HCT116 (cell line): ENCODE data around the gene DDRGK1. TPM values are rescaled to one million over a fixed set of nuclear protein-coding genes. Genes with fewer than 3 reads are reported as not detected.

Source experiments
- ATAC-seq: fragments of 200-7000 bp; cut with Tn5 transposase; 2 replicates; pipeline ENCODE4 v1.9.1; 2020; ENCODE audit warnings: mild to moderate bottlenecking, moderate library complexity
- BruUV-seq: library from RNA; stranded (reverse); fragments of 400-500 nt; replicated peaks from 2 replicates; lab custom pipeline; 2021; lab: Mats Ljungman, UMichigan
- CTCF ChIA-PET: fragments of 300-600 bp; sonication (Branson Sonifier 250); formaldehyde crosslinking; loops from one replicate; lab custom pipeline; 2021; ENCODE audit warnings: antibody characterized with exemption; lab: Charles Lee
- POLR2A ChIA-PET: fragments of 300-600, 350-600 bp; sonication (Branson Sonifier 250); formaldehyde crosslinking; loops from one replicate; lab custom pipeline; 2021; ENCODE audit warnings: antibody characterized with exemption; lab: Charles Lee
- RAD21 ChIA-PET, 2 experiments: fragments of 300-600 bp; sonication (Branson Sonifier 250); formaldehyde crosslinking; loops; one replicate each; lab custom pipeline; 2023; ENCODE audit warnings: low total read pairs in 2 of 2; ENCODE audit not compliant: uncharacterized antibody in 2 of 2, unreplicated experiment in 2 of 2, low non-redundant PET in 1 of 2; lab: Charles Lee
- DNase-seq: peaks from one replicate; pipeline ENCODE4 v3.0.0-alpha.2; 2010; ENCODE audit warnings: low read depth, low spot score
- H2AFZ ChIP-seq: fragments of 200-600 bp; shearing (Covaris generic), sonication (generic); 2 replicates; pipeline ENCODE4 v1.6.1; 2017; ENCODE audit warnings: low read depth, mixed run types, mixed read lengths, antibody characterized with exemption, low read length; ENCODE audit not compliant: poor library complexity, severe bottlenecking
- H3K27ac ChIP-seq: 2 replicates; pipeline ENCODE4 v1.5.1; 2012; ENCODE audit warnings: low read depth, low read length
- H3K27me3 ChIP-seq: fragments of 200-600 bp; sonication (generic); 2 replicates; pipeline ENCODE4 v1.6.1; 2016; ENCODE audit warnings: mixed run types, low read length, mixed read lengths; ENCODE audit not compliant: insufficient read depth
- H3K36me3 ChIP-seq, 2 experiments: fragments of 200-500 bp in 1 of 2; fragments of 200-600 bp in 1 of 2; sonication (Bioruptor generic) in 1 of 2; sonication (generic) in 1 of 2; 2 replicates each; pipeline versions ENCODE4 v1.5.1 to v1.6.1; 2014 to 2016; ENCODE audit warnings: low read length in 2 of 2, inconsistent platforms in 1 of 2, mixed read lengths in 1 of 2, mixed run types in 1 of 2; ENCODE audit not compliant: insufficient read depth in 2 of 2, control insufficient read depth in 1 of 2
- H3K4me1 ChIP-seq, 2 experiments: fragments of 200-600 bp in 1 of 2; sonication (generic) in 1 of 2; 2 replicates each; pipeline versions ENCODE4 v1.5.1 to v1.6.1; 2012 to 2017; ENCODE audit warnings: low read length in 2 of 2, inconsistent platforms in 1 of 2, mild to moderate bottlenecking in 1 of 2, mixed read lengths in 1 of 2, mixed run types in 1 of 2, moderate library complexity in 1 of 2; ENCODE audit not compliant: insufficient read depth in 2 of 2, control insufficient read depth in 1 of 2
- H3K4me2 ChIP-seq: fragments of 200-600 bp; sonication (generic); 2 replicates; pipeline ENCODE4 v1.6.1; 2017; ENCODE audit warnings: mixed run types, low read length, mixed read lengths
- H3K4me3 ChIP-seq, 2 experiments: fragments of 200-600 bp in 1 of 2; sonication (generic) in 1 of 2; replicated peaks in 1 of 2; 2 replicates each; pipeline ENCODE4 v1.5.1; 2011 to 2016; ENCODE audit warnings: low read length in 2 of 2, control low read depth in 1 of 2, low read depth in 1 of 2, mild to moderate bottlenecking in 1 of 2, mixed read lengths in 1 of 2, mixed run types in 1 of 2
- H3K79me2 ChIP-seq: fragments of 200-600 bp; sonication (generic); 2 replicates; pipeline ENCODE4 v1.6.1; 2017; ENCODE audit warnings: mild to moderate bottlenecking, mixed run types, low read length, moderate library complexity, mixed read lengths; ENCODE audit not compliant: insufficient read depth
- H3K9ac ChIP-seq: fragments of 200-600 bp; sonication (generic); 2 replicates; pipeline ENCODE4 v1.6.1; 2016; ENCODE audit warnings: low read length, mixed read lengths
- H3K9me2 ChIP-seq: fragments of 200-600 bp; sonication (generic), shearing (Covaris generic); 2 replicates; pipeline ENCODE4 v1.6.1; 2017; ENCODE audit warnings: mixed run types, mild to moderate bottlenecking, moderate library complexity; ENCODE audit not compliant: insufficient read depth
- H3K9me3 ChIP-seq, 2 experiments: fragments of 200-500 bp in 1 of 2; fragments of 200-600 bp in 1 of 2; sonication (Bioruptor generic) in 1 of 2; sonication (generic) in 1 of 2; 2 replicates each; pipeline ENCODE4 v1.6.1; 2014 to 2017; ENCODE audit warnings: low read length in 2 of 2, mixed read lengths in 2 of 2, inconsistent platforms in 1 of 2, low read depth in 1 of 2, mild to moderate bottlenecking in 1 of 2, mixed run types in 1 of 2, moderate library complexity in 1 of 2; ENCODE audit not compliant: control insufficient read depth in 1 of 2, insufficient read depth in 1 of 2
- H4K20me1 ChIP-seq: fragments of 200-600 bp; sonication (generic), shearing (Covaris generic); 2 replicates; pipeline ENCODE4 v1.6.1; 2017; ENCODE audit warnings: mixed run types, mild to moderate bottlenecking, moderate library complexity; ENCODE audit not compliant: insufficient read depth
- ELF1 ChIP-seq: IDR thresholded peaks from 2 replicates; pipeline ENCODE4 v1.6.1; 2012; ENCODE audit warnings: low read depth, borderline replicate concordance
- EZH2 ChIP-seq: fragments of 200-600 bp; sonication (generic); IDR thresholded peaks from 2 replicates; pipeline ENCODE4 v1.6.1; 2017; ENCODE audit warnings: antibody characterized with exemption, mixed run types
- FOSL1 ChIP-seq: IDR thresholded peaks from 2 replicates; pipeline ENCODE4 v1.6.1; 2012; ENCODE audit warnings: low read depth
- POLR2A ChIP-seq: IDR thresholded peaks from 2 replicates; pipeline ENCODE4 v1.7.0; 2011; ENCODE audit warnings: borderline replicate concordance; ENCODE audit not compliant: insufficient read depth, insufficient read length; ENCODE audit errors: extremely low read depth
- POLR2AphosphoS5 ChIP-seq: IDR thresholded peaks from 2 replicates; pipeline ENCODE4 v1.6.1; 2011; ENCODE audit warnings: mild to moderate bottlenecking, low read depth, low read length, moderate library complexity
- RAD21 ChIP-seq: IDR thresholded peaks from 2 replicates; pipeline ENCODE4 v1.6.1; 2012; ENCODE audit warnings: low read depth, mild to moderate bottlenecking
- SIN3A ChIP-seq: IDR thresholded peaks from 2 replicates; pipeline ENCODE4 v1.6.1; 2012; ENCODE audit warnings: low read depth
- SP1 ChIP-seq: IDR thresholded peaks from 2 replicates; pipeline ENCODE4 v1.6.1; 2012; ENCODE audit warnings: low read depth
- SRF ChIP-seq: IDR thresholded peaks from 2 replicates; pipeline ENCODE4 v1.6.1; 2012; ENCODE audit warnings: low read depth
- ZNF274 ChIP-seq: fragments of 200-500 bp; sonication (Bioruptor generic); IDR thresholded peaks from 2 replicates; pipeline ENCODE4 v1.6.1; 2014; ENCODE audit warnings: mild to moderate bottlenecking, low read depth, low read length, inconsistent platforms
- intact Hi-C: fragments of 100-400 bp; cut with micrococcal nuclease; formaldehyde crosslinking; loops from 2 replicates; pipeline ENCODE4 v1.10.0; 2022
- total RNA-seq: library from RNA; stranded (reverse); gene quantifications from one replicate; pipeline ENCODE4 v1.2.1, GENCODE V29; 2021; ENCODE audit not compliant: unreplicated experiment
- TF ChIP-seq, protein P1 (sequence below): IDR thresholded peaks from 2 replicates; pipeline ENCODE4 v1.6.1; 2012
- TF ChIP-seq, protein P2 (sequence below): IDR thresholded peaks from 2 replicates; pipeline ENCODE4 v1.6.1; 2012
- TF ChIP-seq, protein P3 (sequence below): IDR thresholded peaks from 2 replicates; pipeline ENCODE4 v1.6.1; 2011; ENCODE audit warnings: mild to moderate bottlenecking, low read length, moderate library complexity; ENCODE audit not compliant: insufficient replicate concordance; ENCODE audit errors: extremely low read depth
- TF ChIP-seq, protein P4 (sequence below): IDR thresholded peaks from 2 replicates; pipeline ENCODE4 v1.6.1; 2012; ENCODE audit warnings: low read depth

Gene DDRGK1
- total RNA-seq, 1 experiment from 2014 or later = 45.8 TPM

DNA sequence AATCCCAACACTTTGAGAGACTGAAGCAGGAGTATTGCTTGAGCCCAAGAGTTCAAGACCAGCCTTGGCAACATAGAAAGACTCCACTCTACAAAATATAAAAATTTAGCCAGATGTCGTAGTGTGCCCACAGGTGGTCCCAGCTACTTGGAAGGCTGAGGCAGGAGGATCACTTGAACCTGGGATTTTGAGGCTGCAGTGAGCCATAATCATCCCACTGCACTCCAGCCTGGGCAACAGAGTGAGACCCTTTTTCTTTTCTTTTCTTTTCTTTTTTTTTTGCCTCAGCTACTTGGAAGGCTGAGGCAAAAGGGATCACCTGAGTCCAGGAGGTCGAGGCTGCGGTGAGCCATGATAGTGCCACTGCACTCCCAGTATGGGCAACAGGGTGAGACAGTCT, 62.7 kb downstream of the DDRGK1 start:
- ChIA-PET POLR2A (interaction anchor here (1.2 kb wide), 1 partner anchor 14 kb away, joined by 3 read pairs; no protein-coding TSS in a partner anchor), CTCF (no interaction called here), RAD21 (no interaction called here)
- no peak overlapping the region for H2AFZ ChIP-seq
- intact Hi-C loops = no loop called here
- no peak overlapping the region for H3K4me2 ChIP-seq
- ATAC-seq (no peak), DNase-seq (no peak)
- H4K20me1 ChIP-seq = no peaks in the 10 kb centered on the region
- H3K4me1 ChIP-seq = peaks cover 0 to 7% of the 10 kb centered on the region in 2 experiments; a peak in 2 of 4 replicates
- no peak overlapping the region for H3K4me3 ChIP-seq
- BruUV-seq = no TSS peak
- no peak overlapping the region for H3K27ac ChIP-seq
- H3K36me3 ChIP-seq = no peaks in the 10 kb centered on the region; a peak in 2 of 4 replicates
- peaks cover 55% of the 10 kb centered on the region for H3K79me2 ChIP-seq
- H3K27me3 ChIP-seq = no peaks in the 10 kb centered on the region
- TF ChIP-seq SRF (no peak), EZH2 (no peak), ELF1 (no peak), SIN3A (no peak), ZNF274 (no peak), POLR2A (no peak), RAD21 (no peak), SP1 (no peak), FOSL1 (no peak), POLR2AphosphoS5 (no peak)
- TF ChIP-seq, protein P1, sequence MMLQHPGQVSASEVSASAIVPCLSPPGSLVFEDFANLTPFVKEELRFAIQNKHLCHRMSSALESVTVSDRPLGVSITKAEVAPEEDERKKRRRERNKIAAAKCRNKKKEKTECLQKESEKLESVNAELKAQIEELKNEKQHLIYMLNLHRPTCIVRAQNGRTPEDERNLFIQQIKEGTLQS = no peak
- TF ChIP-seq, protein P2, sequence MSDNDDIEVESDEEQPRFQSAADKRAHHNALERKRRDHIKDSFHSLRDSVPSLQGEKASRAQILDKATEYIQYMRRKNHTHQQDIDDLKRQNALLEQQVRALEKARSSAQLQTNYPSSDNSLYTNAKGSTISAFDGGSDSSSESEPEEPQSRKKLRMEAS = no peak
- TF ChIP-seq, protein P3, sequence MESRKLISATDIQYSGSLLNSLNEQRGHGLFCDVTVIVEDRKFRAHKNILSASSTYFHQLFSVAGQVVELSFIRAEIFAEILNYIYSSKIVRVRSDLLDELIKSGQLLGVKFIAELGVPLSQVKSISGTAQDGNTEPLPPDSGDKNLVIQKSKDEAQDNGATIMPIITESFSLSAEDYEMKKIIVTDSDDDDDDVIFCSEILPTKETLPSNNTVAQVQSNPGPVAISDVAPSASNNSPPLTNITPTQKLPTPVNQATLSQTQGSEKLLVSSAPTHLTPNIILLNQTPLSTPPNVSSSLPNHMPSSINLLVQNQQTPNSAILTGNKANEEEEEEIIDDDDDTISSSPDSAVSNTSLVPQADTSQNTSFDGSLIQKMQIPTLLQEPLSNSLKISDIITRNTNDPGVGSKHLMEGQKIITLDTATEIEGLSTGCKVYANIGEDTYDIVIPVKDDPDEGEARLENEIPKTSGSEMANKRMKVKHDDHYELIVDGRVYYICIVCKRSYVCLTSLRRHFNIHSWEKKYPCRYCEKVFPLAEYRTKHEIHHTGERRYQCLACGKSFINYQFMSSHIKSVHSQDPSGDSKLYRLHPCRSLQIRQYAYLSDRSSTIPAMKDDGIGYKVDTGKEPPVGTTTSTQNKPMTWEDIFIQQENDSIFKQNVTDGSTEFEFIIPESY = no peak
- TF ChIP-seq, protein P4, sequence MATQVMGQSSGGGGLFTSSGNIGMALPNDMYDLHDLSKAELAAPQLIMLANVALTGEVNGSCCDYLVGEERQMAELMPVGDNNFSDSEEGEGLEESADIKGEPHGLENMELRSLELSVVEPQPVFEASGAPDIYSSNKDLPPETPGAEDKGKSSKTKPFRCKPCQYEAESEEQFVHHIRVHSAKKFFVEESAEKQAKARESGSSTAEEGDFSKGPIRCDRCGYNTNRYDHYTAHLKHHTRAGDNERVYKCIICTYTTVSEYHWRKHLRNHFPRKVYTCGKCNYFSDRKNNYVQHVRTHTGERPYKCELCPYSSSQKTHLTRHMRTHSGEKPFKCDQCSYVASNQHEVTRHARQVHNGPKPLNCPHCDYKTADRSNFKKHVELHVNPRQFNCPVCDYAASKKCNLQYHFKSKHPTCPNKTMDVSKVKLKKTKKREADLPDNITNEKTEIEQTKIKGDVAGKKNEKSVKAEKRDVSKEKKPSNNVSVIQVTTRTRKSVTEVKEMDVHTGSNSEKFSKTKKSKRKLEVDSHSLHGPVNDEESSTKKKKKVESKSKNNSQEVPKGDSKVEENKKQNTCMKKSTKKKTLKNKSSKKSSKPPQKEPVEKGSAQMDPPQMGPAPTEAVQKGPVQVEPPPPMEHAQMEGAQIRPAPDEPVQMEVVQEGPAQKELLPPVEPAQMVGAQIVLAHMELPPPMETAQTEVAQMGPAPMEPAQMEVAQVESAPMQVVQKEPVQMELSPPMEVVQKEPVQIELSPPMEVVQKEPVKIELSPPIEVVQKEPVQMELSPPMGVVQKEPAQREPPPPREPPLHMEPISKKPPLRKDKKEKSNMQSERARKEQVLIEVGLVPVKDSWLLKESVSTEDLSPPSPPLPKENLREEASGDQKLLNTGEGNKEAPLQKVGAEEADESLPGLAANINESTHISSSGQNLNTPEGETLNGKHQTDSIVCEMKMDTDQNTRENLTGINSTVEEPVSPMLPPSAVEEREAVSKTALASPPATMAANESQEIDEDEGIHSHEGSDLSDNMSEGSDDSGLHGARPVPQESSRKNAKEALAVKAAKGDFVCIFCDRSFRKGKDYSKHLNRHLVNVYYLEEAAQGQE = no peak
- no peaks in the 10 kb centered on the region for H3K9me2 ChIP-seq
- H3K9me3 ChIP-seq = no peaks in the 10 kb centered on the region
- H3K9ac ChIP-seq = no peak overlapping the region
